OCI-LY7 (cell line): Measurements from ENCODE around the gene IFI6. TPM values are rescaled to one million over a fixed set of nuclear protein-coding genes. Genes with fewer than 3 reads are reported as not detected.
A peak's percentile ranks its signal among the peaks of the same experiment; 100 is the strongest.

Experiments
- Bru-seq: library from RNA; stranded (reverse); fragments of 400-500 nt; gene quantifications from one replicate; lab custom pipeline; 2021; lab: Mats Ljungman, UMichigan
- BruChase-seq, 2 experiments: library from RNA; stranded (reverse); fragments of 400-500 nt; gene quantifications; one replicate each; lab custom pipeline; 2021; lab: Mats Ljungman, UMichigan
- BruUV-seq: library from RNA; stranded (reverse); fragments of 400-500 nt; replicated peaks from 2 replicates; lab custom pipeline; 2021; lab: Mats Ljungman, UMichigan
- CTCF ChIA-PET: fragments of 300-600 bp; sonication (Branson Sonifier 250); formaldehyde crosslinking; loops from one replicate; lab custom pipeline; 2022; ENCODE audit warnings: antibody characterized with exemption; ENCODE audit not compliant: unreplicated experiment; lab: Charles Lee
- POLR2A ChIA-PET: fragments of 300-600 bp; sonication (Branson Sonifier 250); formaldehyde crosslinking; loops from one replicate; lab custom pipeline; 2022; ENCODE audit warnings: antibody characterized with exemption; lab: Charles Lee
- DNase-seq: peaks from one replicate; pipeline ENCODE4 v3.0.0-alpha.2; 2015; ENCODE audit warnings: low spot score
- H2AFZ ChIP-seq: fragments of 200-600 bp; sonication (generic), shearing (Covaris generic); 2 replicates; pipeline ENCODE4 v1.6.1; 2014; ENCODE audit warnings: mild to moderate bottlenecking, antibody characterized with exemption, low read length, moderate library complexity
- H3K27ac ChIP-seq: fragments of 200-600 bp; sonication (generic); 2 replicates; pipeline ENCODE4 v1.5.1; 2014; ENCODE audit warnings: mixed run types, low read depth, mild to moderate bottlenecking, moderate library complexity, low read length, inconsistent platforms; ENCODE audit not compliant: poor library complexity, severe bottlenecking
- H3K36me3 ChIP-seq: fragments of 200-600 bp; sonication (generic); 2 replicates; pipeline ENCODE4 v1.6.1; 2014; ENCODE audit warnings: mild to moderate bottlenecking, antibody characterized with exemption, low read length, moderate library complexity, mixed read lengths; ENCODE audit not compliant: insufficient read depth
- H3K4me1 ChIP-seq: fragments of 200-600 bp; sonication (generic); 2 replicates; pipeline ENCODE4 v1.5.1; 2014; ENCODE audit warnings: mild to moderate bottlenecking, low read length; ENCODE audit not compliant: insufficient read depth, poor library complexity, severe bottlenecking
- H3K4me2 ChIP-seq: fragments of 200-600 bp; sonication (generic); 2 replicates; pipeline ENCODE4 v1.6.1; 2014; ENCODE audit warnings: mild to moderate bottlenecking, low read length
- H3K4me3 ChIP-seq: fragments of 200-600 bp; sonication (generic); 2 replicates; pipeline ENCODE4 v1.5.1; 2014; ENCODE audit warnings: mild to moderate bottlenecking, low read depth, low read length; ENCODE audit not compliant: poor library complexity, severe bottlenecking
- H3K79me2 ChIP-seq: fragments of 200-600 bp; sonication (generic); 2 replicates; pipeline ENCODE4 v1.6.1; 2016; ENCODE audit warnings: low read depth, mild to moderate bottlenecking, low read length, moderate library complexity, mixed read lengths; ENCODE audit not compliant: insufficient read depth
- H3K9me2 ChIP-seq: fragments of 200-600 bp; sonication (generic); 2 replicates; pipeline ENCODE4 v1.6.1; 2016; ENCODE audit warnings: mild to moderate bottlenecking, low read length, mixed read lengths; ENCODE audit not compliant: insufficient read depth
- H3K9me3 ChIP-seq: fragments of 200-600 bp; sonication (generic); 2 replicates; pipeline ENCODE4 v1.6.1; 2014; ENCODE audit warnings: mild to moderate bottlenecking, mixed run types, low read length, mixed read lengths
- H4K20me1 ChIP-seq: fragments of 200-600 bp; sonication (generic); 2 replicates; pipeline ENCODE4 v1.6.1; 2014; ENCODE audit warnings: mild to moderate bottlenecking, antibody characterized with exemption, low read length, moderate library complexity, mixed read lengths; ENCODE audit not compliant: insufficient read depth
- EZH2phosphoT487 ChIP-seq: fragments of 200-600 bp; sonication (generic); IDR thresholded peaks from 2 replicates; pipeline ENCODE4 v1.6.1; 2018; ENCODE audit warnings: low read depth, borderline replicate concordance, mild to moderate bottlenecking, mixed run types, antibody characterized with exemption, low read length, moderate library complexity, mixed read lengths
- intact Hi-C: fragments of 100-400 bp; cut with micrococcal nuclease; formaldehyde crosslinking; loops from one replicate; pipeline ENCODE4 v1.10.0; 2022; ENCODE audit not compliant: unreplicated experiment
- long read RNA-seq: library from polyadenylated mRNA; stranded (forward); transcript quantifications from one replicate; pipeline ENCODE4 v2.0.0, GENCODE V29; 2022
- total RNA-seq, 2 experiments: library from RNA; depleted of rRNA in 1 of 2; stranded (reverse); fragments of >200 nt in 1 of 2; shearing (Covaris generic) in 1 of 2; gene quantifications; 2 replicates each; pipeline ENCODE4 v1.2.3, GENCODE V29; 2014 to 2022
- TF ChIP-seq, protein P1 (sequence below): fragments of 200-600 bp; sonication (generic); conservative IDR thresholded peaks from 2 replicates; pipeline ENCODE4 v1.5.1; 2014; ENCODE audit warnings: mild to moderate bottlenecking, antibody characterized with exemption, low read length, moderate library complexity, mixed read lengths

Gene IFI6, protein sequence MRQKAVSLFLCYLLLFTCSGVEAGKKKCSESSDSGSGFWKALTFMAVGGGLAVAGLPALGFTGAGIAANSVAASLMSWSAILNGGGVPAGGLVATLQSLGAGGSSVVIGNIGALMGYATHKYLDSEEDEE
- 7.7 and 9.5 TPM in 2 replicates for total RNA-seq (2014; rRNA removed; shearing (Covaris generic))
- 6.0 and 6.8 TPM in 2 replicates for total RNA-seq (2022)
- Bru-seq, nascent RNA = percentile 30 among the genes with signal in this experiment
- percentile 29 among the genes with signal in this experiment for BruChase-seq, experiment 1, labeled RNA remaining after a 6-hour chase
- BruChase-seq, experiment 2, labeled RNA remaining after a 2-hour chase = percentile 25 among the genes with signal in this experiment
- long read RNA-seq, partial matches to known transcripts = 0 of 3 reads
- long read RNA-seq, other reads (novel, unspliced or antisense) = 0 of 3 reads

DNA sequence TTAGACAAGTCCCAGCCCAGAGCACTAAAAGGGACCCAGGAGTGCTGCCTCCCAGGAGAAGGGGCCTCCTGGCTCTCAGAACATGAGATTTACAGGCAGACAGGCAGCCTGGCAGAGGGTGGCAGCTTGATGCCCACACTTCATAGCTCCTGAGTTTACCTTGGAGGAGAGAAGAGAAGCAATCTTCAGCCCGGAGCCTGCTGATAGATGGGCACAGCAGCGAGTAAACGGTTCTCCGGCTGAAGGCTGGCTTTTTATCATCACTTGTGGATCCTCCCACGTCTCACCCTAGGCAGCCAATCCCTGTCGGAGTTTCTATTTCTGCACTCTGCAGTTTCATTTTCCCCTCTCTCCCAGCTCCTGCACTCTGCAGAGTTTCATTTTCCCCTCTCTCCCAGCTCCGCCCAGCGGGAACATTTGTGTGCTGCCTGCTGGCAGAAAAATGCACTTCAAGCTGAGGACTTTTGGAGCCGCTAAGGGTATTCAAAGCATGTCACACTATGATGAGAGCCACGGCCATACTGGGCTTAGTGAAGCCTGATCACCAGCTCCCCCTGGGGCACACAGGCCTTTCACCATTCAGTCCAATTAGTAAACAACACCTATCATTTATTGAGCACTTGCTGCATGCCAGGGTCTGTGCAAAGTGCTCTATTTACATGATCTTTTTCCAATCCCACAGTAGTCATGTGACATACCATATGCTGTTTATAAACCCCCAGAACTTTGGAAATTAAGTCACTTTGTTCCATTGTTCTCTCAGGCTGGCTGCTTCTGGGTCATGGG, at the start of gene IFI6:
Gene IFI6, minus strand, starts transcription at position 229 of the 786 bp plus-strand sequence. CDS start 2,878 bp downstream, outside the sequence.
- Histone ChIP-seq H3K4me3 (peak within 1 kb of the TSS; percentile 59), H3K4me2 (peak within 1 kb of the TSS; percentile 77), H3K4me1 (peaks cover 17% of the 10 kb centered on the region), H2AFZ (peak within 1 kb of the TSS; percentile 88), H3K79me2 (no peaks in the 10 kb centered on the region), H3K27ac (peak within 1 kb of the TSS; percentile 16), H3K9me3 (no peaks in the 10 kb centered on the region), H3K9me2 (no peaks in the 10 kb centered on the region), H3K36me3 (no peaks in the 10 kb centered on the region), H4K20me1 (no peaks in the 10 kb centered on the region)
- BruUV-seq = no TSS peak
- DNase-seq = peak; percentile 65
- TF ChIP-seq EZH2phosphoT487 = no peak
- TF ChIP-seq, protein P1, sequence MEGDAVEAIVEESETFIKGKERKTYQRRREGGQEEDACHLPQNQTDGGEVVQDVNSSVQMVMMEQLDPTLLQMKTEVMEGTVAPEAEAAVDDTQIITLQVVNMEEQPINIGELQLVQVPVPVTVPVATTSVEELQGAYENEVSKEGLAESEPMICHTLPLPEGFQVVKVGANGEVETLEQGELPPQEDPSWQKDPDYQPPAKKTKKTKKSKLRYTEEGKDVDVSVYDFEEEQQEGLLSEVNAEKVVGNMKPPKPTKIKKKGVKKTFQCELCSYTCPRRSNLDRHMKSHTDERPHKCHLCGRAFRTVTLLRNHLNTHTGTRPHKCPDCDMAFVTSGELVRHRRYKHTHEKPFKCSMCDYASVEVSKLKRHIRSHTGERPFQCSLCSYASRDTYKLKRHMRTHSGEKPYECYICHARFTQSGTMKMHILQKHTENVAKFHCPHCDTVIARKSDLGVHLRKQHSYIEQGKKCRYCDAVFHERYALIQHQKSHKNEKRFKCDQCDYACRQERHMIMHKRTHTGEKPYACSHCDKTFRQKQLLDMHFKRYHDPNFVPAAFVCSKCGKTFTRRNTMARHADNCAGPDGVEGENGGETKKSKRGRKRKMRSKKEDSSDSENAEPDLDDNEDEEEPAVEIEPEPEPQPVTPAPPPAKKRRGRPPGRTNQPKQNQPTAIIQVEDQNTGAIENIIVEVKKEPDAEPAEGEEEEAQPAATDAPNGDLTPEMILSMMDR = peak; percentile 64
- ChIA-PET POLR2A (interaction anchor here (0.6 kb wide), 1 partner anchor 158 kb away, joined by 4 read pairs; the partner anchor contains the start of gene PPP1R8), CTCF (no interaction called here)
- intact Hi-C loops = loop anchor here (10.0 kb wide), 1 partner anchor 163 kb away; the partner anchor contains the start of gene PPP1R8

DNA sequence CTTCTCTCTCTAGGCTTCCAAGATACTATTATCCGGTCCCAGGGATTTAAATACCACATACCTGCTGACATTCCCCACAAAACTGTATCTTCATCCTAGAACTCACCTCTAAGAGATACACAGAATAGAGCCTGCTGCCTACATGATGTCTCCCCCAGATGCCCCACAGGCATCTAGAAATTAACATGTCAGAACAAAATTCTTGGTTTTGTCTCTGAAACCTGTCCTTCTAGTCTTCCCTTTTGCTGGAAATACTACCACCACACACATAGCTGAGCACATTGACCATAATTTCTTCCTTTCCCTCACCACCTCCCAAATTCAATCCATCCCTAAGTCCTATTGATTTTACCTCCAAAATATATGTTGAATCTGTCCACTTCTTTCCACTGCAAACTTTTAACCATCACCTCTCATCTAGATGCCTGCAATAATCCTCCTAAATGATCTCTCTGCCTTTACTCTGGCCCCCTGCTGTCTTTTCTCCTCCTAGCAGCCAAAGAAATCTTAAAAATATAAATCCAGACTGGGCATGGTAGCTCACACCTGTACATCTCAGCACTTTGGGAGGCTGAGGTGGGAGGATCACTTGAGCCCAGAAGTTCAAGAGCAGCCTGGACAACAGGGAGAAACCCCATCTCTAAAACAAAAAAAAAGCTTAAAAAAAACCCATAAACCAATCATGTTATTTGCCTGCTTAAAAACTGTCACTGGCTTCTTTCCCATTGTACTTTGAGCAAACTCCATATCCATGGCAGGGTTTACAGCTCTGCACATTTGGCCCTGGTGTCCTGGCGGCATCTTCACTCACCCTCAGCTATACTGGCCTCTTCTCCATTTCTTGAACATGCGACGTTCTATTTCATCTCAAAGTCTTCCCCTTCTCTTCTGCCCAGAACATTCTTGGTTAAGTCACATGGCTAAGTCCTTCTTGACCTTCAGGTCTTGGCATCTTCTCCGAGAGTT, 47.6 kb upstream of the IFI6 start:
- Histone ChIP-seq H3K9me2 (no peaks in the 10 kb centered on the region), H4K20me1 (no peaks in the 10 kb centered on the region), H3K4me1 (no peaks in the 10 kb centered on the region), H3K9me3 (0 out of 2 replicates have a peak, but pooled peaks cover 6% of the 10 kb centered on the region), H2AFZ (no peak overlapping the region), H3K4me3 (no peak overlapping the region), H3K79me2 (no peaks in the 10 kb centered on the region), H3K27ac (no peak overlapping the region), H3K36me3 (no peaks in the 10 kb centered on the region), H3K4me2 (no peak overlapping the region)
- BruUV-seq = no TSS peak
- DNase-seq = peak; percentile 10
- CTCF ChIA-PET = no interaction called here
- no peak for TF ChIP-seq EZH2phosphoT487
- TF ChIP-seq, protein P1 = peak; percentile 55
- POLR2A ChIA-PET = no interaction called here
- intact Hi-C loops = no loop called here
